GM12878 (cell line): Measurements from ENCODE around the gene TEX28. TPM values are rescaled to one million over a fixed set of nuclear protein-coding genes. Genes with fewer than 3 reads are reported as not detected.

ENCODE experiments used
- ATAC-seq: fragments of 200-7000 bp; cut with Tn5 transposase; 3 replicates; pipeline ENCODE4 v1.9.1; 2020; ENCODE audit warnings: mild to moderate bottlenecking, moderate library complexity
- BruUV-seq: library from RNA; stranded (reverse); fragments of 400-500 nt; replicated peaks from 2 replicates; lab custom pipeline; 2021; lab: Mats Ljungman, UMichigan
- CTCF ChIA-PET: fragments of 300-600 bp; sonication (Branson Sonifier 250); formaldehyde crosslinking; extraction: SDS; loops from one replicate; lab custom pipeline; 2021; ENCODE audit warnings: inconsistent platforms; lab: Yijun Ruan, JAX
- POLR2A ChIA-PET: fragments of 350-600 bp; formaldehyde crosslinking; extraction: SDS; loops from one replicate; lab custom pipeline; 2021; ENCODE audit warnings: inconsistent platforms; lab: Charles Lee
- RAD21 ChIA-PET: fragments of 300-600 bp; sonication (Branson Sonifier 250); formaldehyde crosslinking; loops from one replicate; lab custom pipeline; 2023; ENCODE audit warnings: antibody characterized with exemption; ENCODE audit not compliant: unreplicated experiment; lab: Charles Lee
- SMC1A ChIA-PET: fragments of 300-600 bp; sonication (Branson Sonifier 250); formaldehyde crosslinking; loops from one replicate; lab custom pipeline; 2023; ENCODE audit not compliant: unreplicated experiment, uncharacterized antibody; lab: Charles Lee
- DNase-seq: peaks from one replicate; pipeline ENCODE4 v3.0.0-alpha.2; 2011; ENCODE audit warnings: low read depth, low spot score
- FAIRE-seq: peaks from 3 replicates; lab custom pipeline; 2011; peaks lifted over from hg19 to GRCh38; lab: Jason Lieb, UNC
- H2AFZ ChIP-seq: 2 replicates; pipeline ENCODE4 v1.6.0; 2011; ENCODE audit warnings: low read depth, low read length, control low read depth; ENCODE audit not compliant: control insufficient read depth
- H3K27ac ChIP-seq: 2 replicates; pipeline ENCODE4 v1.5.1; 2011; ENCODE audit warnings: control low read depth; ENCODE audit not compliant: control insufficient read depth, insufficient read depth
- H3K27me3 ChIP-seq, 2 experiments: replicated peaks in 1 of 2; 2 replicates each; pipeline versions ENCODE4 v1.6.0 to v1.6.1; 2011; ENCODE audit warnings: low read length in 1 of 2; ENCODE audit not compliant: control insufficient read depth in 2 of 2, insufficient read depth in 2 of 2
- H3K36me3 ChIP-seq, 2 experiments: 2 replicates each; pipeline ENCODE4 v1.5.1; 2011; ENCODE audit warnings: low read length in 1 of 2; ENCODE audit not compliant: control insufficient read depth in 2 of 2, insufficient read depth in 2 of 2
- H3K4me1 ChIP-seq: 2 replicates; pipeline ENCODE4 v1.6.1; 2011; ENCODE audit warnings: mild to moderate bottlenecking, low read length, moderate library complexity, mixed read lengths; ENCODE audit not compliant: control insufficient read depth, insufficient read depth
- H3K4me2 ChIP-seq: 2 replicates; pipeline ENCODE4 v1.6.0; 2011; ENCODE audit warnings: control low read depth; ENCODE audit not compliant: control insufficient read depth, insufficient read depth
- H3K4me3 ChIP-seq: fragments of 200-600 bp; sonication (generic); 2 replicates; pipeline ENCODE4 v1.5.1; 2016
- H3K79me2 ChIP-seq: 2 replicates; pipeline ENCODE4 v1.6.0; 2011; ENCODE audit warnings: low read length; ENCODE audit not compliant: control insufficient read depth, insufficient read depth
- H3K9ac ChIP-seq: 2 replicates; pipeline ENCODE4 v1.8.0; 2011; ENCODE audit warnings: low read length, control low read depth, mixed read lengths; ENCODE audit not compliant: control insufficient read depth, insufficient read depth
- H3K9me3 ChIP-seq: replicated peaks from 3 replicates; pipeline ENCODE4 v1.5.1; 2011; ENCODE audit warnings: mild to moderate bottlenecking, low read length; ENCODE audit not compliant: control insufficient read depth, insufficient read depth
- H4K20me1 ChIP-seq: 2 replicates; pipeline ENCODE4 v1.6.0; 2011; ENCODE audit not compliant: control insufficient read depth, insufficient read depth
- ATF3 ChIP-seq: IDR thresholded peaks from 2 replicates; pipeline ENCODE4 v1.6.1; 2011; ENCODE audit warnings: low read depth, mild to moderate bottlenecking, low read length, moderate library complexity, borderline replicate concordance; ENCODE audit errors: extremely low read depth
- EZH2 ChIP-seq: IDR thresholded peaks from 2 replicates; pipeline ENCODE4 v1.6.1; 2012; ENCODE audit warnings: low read depth, mild to moderate bottlenecking, control low read depth, inconsistent platforms, low read length, borderline replicate concordance; ENCODE audit not compliant: control insufficient read depth
- FOXK2 ChIP-seq: fragments of 450-650 bp; IDR thresholded peaks from 2 replicates; pipeline ENCODE4 v1.6.1; 2017; ENCODE audit warnings: mild to moderate bottlenecking, moderate library complexity
- MTA3 ChIP-seq: IDR thresholded peaks from 2 replicates; pipeline ENCODE4 v1.6.1; 2012; ENCODE audit warnings: low read length, inconsistent platforms, borderline replicate concordance
- NFIC ChIP-seq: IDR thresholded peaks from 2 replicates; pipeline ENCODE4 v1.6.1; 2012; ENCODE audit warnings: low read depth, mild to moderate bottlenecking, inconsistent platforms, low read length, moderate library complexity
- NFYB ChIP-seq: IDR thresholded peaks from 2 replicates; pipeline ENCODE4 v1.6.1; 2011; ENCODE audit warnings: low read depth, mild to moderate bottlenecking, low read length, improper control_type of control experiment, moderate library complexity; ENCODE audit not compliant: insufficient read depth
- ZBTB11 ChIP-seq: fragments of 450-650 bp; formaldehyde crosslinking; IDR thresholded peaks from 2 replicates; pipeline ENCODE4 v1.5.0; 2022; ENCODE audit warnings: mild to moderate bottlenecking, missing genetic modification characterization
- WGBS: methylation state at CpG from one replicate; pipeline ENCODE4 v1.1.6; 2016; ENCODE audit warnings: low lambda C conversion rate; ENCODE audit not compliant: insufficient replicate concordance, insufficient coverage; ENCODE audit errors: missing lambda C conversion rate; 5-methylcytosine and 5-hydroxymethylcytosine counted together
- in situ Hi-C: fragments of 300-500 bp; cut with MboI; formaldehyde crosslinking; loops from 9 replicates; pipeline ENCODE4 v1.14.3; 2018; ENCODE audit warnings: mixed read lengths
- intact Hi-C: fragments of 100-400 bp; cut with micrococcal nuclease; formaldehyde crosslinking; loops from one replicate; pipeline ENCODE4 v1.14.2; 2022; ENCODE audit not compliant: unreplicated experiment
- polyA plus RNA-seq, 11 experiments: library from polyadenylated mRNA; depleted of rRNA in 4 of 11; unstranded in 6 of 11; stranded (reverse) in 5 of 11; fragments of >200 nt; fragmentation: Nextera tagmentation in 4 of 11; fragmentation: Illumina TruSeq in 1 of 11; extraction: Ambion mirVana in 4 of 11; extraction: Trizol in 1 of 11; gene quantifications; 1 replicate in 1 of 11; 2 replicates in 10 of 11; pipeline versions ENCODE4 v1.2.1 to v1.2.3, GENCODE V29; 2011 to 2016; ENCODE audit warnings: inconsistent platforms in 2 of 11, missing spikeins in 2 of 11, low read depth in 1 of 11
- total RNA-seq, 4 experiments: library from RNA; depleted of rRNA in 3 of 4; stranded (reverse); fragments of >200 nt in 3 of 4; fragmentation: Illumina TruSeq in 1 of 4; extraction: Trizol in 1 of 4; gene quantifications; 2 replicates each; pipeline versions ENCODE4 v1.2.1 to v1.2.3, GENCODE V29; 2013 to 2021

The TEX28 gene
- total and polyA plus RNA-seq, 10 of the 15 experiments (the other 5 are each of a cell fraction or from before 2014, with no cell fraction given), result not detected

GRCh38 chrX:154329294-154329693 is 34.4 kb upstream of the TEX28 start:
- no peak overlapping the region for H3K9ac ChIP-seq
- peaks cover 12% of the 10 kb centered on the region for H3K4me1 ChIP-seq
- ChIA-PET CTCF (interaction anchor here (1.2 kb wide), 1 partner anchor 20 kb away, joined by 3 read pairs; no protein-coding TSS in a partner anchor), SMC1A (interaction anchor here (0.7 kb wide), 1 partner anchor 915 kb away, joined by 3 read pairs; no protein-coding TSS in a partner anchor), RAD21 (no interaction called here), POLR2A (no interaction called here)
- H3K4me2 ChIP-seq, result no peak overlapping the region
- no peaks in the 10 kb centered on the region for H3K36me3 ChIP-seq
- BruUV-seq, result no TSS peak
- no peaks in the 10 kb centered on the region for H3K9me3 ChIP-seq
- intact Hi-C loops, result no loop called here
- H2AFZ ChIP-seq, result no peak overlapping the region
- no peak overlapping the region for H3K4me3 ChIP-seq
- in situ Hi-C loops, result no loop called here
- H4K20me1 ChIP-seq, result no peaks in the 10 kb centered on the region
- H3K79me2 ChIP-seq, result no peaks in the 10 kb centered on the region
- ATAC-seq (no peak), DNase-seq (no peak), FAIRE-seq (no peak)
- WGBS, result 55% methylated on average over 10 of the region's 10 CpGs
- no peaks in the 10 kb centered on the region for H3K27me3 ChIP-seq
- TF ChIP-seq ZBTB11 (CRISPR knock-in tag) (no peak), EZH2 (no peak), FOXK2 (no peak), ATF3 (no peak), NFIC (no peak), MTA3 (no peak), NFYB (no peak)
- no peak overlapping the region for H3K27ac ChIP-seq
